HFF-Myc (cell line): Measurements from ENCODE around the gene MATN3.

Experiments used
- DNase-seq: peaks from one replicate; pipeline ENCODE4 v3.0.0-alpha.2; 2011; ENCODE audit warnings: low read depth; ENCODE audit errors: extremely low read depth
- H3K4me3 ChIP-seq: replicated peaks from 2 replicates; pipeline ENCODE4 v1.5.1; 2011; ENCODE audit warnings: low read depth, mild to moderate bottlenecking, control low read depth, low read length
- CTCF ChIP-seq: IDR thresholded peaks from 2 replicates; pipeline ENCODE4 v1.5.1; 2012; ENCODE audit warnings: mild to moderate bottlenecking, low read depth, low read length, control low read depth; ENCODE audit errors: missing control alignments

Gene MATN3

GRCh38 chr2:20005891-20006470 is 6.5 kb downstream of the MATN3 start:
- no peak for TF ChIP-seq CTCF
- no peak for DNase-seq
- no peak overlapping the region for H3K4me3 ChIP-seq

- TF ChIP-seq CTCF: no peak
- H3K4me3 ChIP-seq: no peak overlapping the region
- DNase-seq: no peak
Observed at GRCh38 chr2:20005067-20005627, 7.3 kb downstream of the MATN3 start.

- TF ChIP-seq CTCF: no peak
Observed at GRCh38 chr2:20001361-20001863, 11.1 kb downstream of the MATN3 start.

GRCh38 chr2:19993731-19994130 is 18.7 kb downstream of the MATN3 start:
- TF ChIP-seq CTCF: no peak
- no peak for DNase-seq
- no peak overlapping the region for H3K4me3 ChIP-seq

More at GRCh38 chr2:20001361-20001863, 11.1 kb downstream of the MATN3 start:
- DNase-seq: no peak
- no peak overlapping the region for H3K4me3 ChIP-seq

- no peak for DNase-seq
- no peak for TF ChIP-seq CTCF
- no peak overlapping the region for H3K4me3 ChIP-seq
Observed at GRCh38 chr2:19991895-19992294, 20.6 kb downstream of the MATN3 start.

GRCh38 chr2:19990416-19990728 is 22.1 kb downstream of the MATN3 start:
- peak overlapping the region; percentile 77 for H3K4me3 ChIP-seq
- DNase-seq: no peak
- no peak for TF ChIP-seq CTCF
